HG02571 (cell line): ENCODE data around the gene RNFT2.
"Not testable (repeated sequence)": the region's sequence is repeated elsewhere in the genome, so short reads cannot be mapped to it uniquely, and the experiment has no call there.

Source experiments
- ATAC-seq: cut with Tn5 transposase; IDR thresholded peaks from one replicate; pipeline ENCODE4 v1.9.1; 2021; ENCODE audit warnings: mild to moderate bottlenecking, moderate library complexity; ENCODE audit not compliant: unreplicated experiment

The RNFT2 gene

GRCh38 chr12:116790066-116790465, 52.0 kb downstream of the RNFT2 start:
- no peak for ATAC-seq

- no peak for ATAC-seq
Observed at GRCh38 chr12:116792403-116792802, 54.3 kb downstream of the RNFT2 start.

GRCh38 chr12:116794725-116795124, 56.6 kb downstream of the RNFT2 start:
- no peak for ATAC-seq

GRCh38 chr12:116797885-116798284, 59.8 kb downstream of the RNFT2 start:
- ATAC-seq, result no peak

- ATAC-seq, result no peak
Observed at GRCh38 chr12:116798719-116799118, 60.6 kb downstream of the RNFT2 start.

- ATAC-seq, result no peak
Observed at GRCh38 chr12:116799955-116800354, 61.8 kb downstream of the RNFT2 start.

GRCh38 chr12:116800918-116801317, 62.8 kb downstream of the RNFT2 start:
- ATAC-seq, result no peak

GRCh38 chr12:116802018-116802417, 63.9 kb downstream of the RNFT2 start:
- ATAC-seq, result no peak

- no peak for ATAC-seq
Observed at GRCh38 chr12:116803013-116803736, 65.1 kb downstream of the RNFT2 start.

GRCh38 chr12:116804051-116804450, 65.9 kb downstream of the RNFT2 start:
- no peak for ATAC-seq

GRCh38 chr12:116806845-116807440, 68.8 kb downstream of the RNFT2 start:
- ATAC-seq, result no peak

GRCh38 chr12:116807546-116807945, 69.4 kb downstream of the RNFT2 start:
- no peak for ATAC-seq

- ATAC-seq, result no peak
Observed at GRCh38 chr12:116808113-116809105, 70.3 kb downstream of the RNFT2 start.

- ATAC-seq, result no peak
Observed at GRCh38 chr12:116812238-116812637, 74.1 kb downstream of the RNFT2 start.

- ATAC-seq, result no peak
Observed at GRCh38 chr12:116813271-116814041, 75.3 kb downstream of the RNFT2 start.

GRCh38 chr12:116814766-116815165, 76.7 kb downstream of the RNFT2 start:
- not testable (repeated sequence) for ATAC-seq

- ATAC-seq, result peak; percentile 4
Observed at GRCh38 chr12:116818341-116818856, 80.3 kb downstream of the RNFT2 start.

GRCh38 chr12:116818948-116819832, 81.1 kb downstream of the RNFT2 start:
- peak; percentile 75 for ATAC-seq

GRCh38 chr12:116820064-116820656, 82.0 kb downstream of the RNFT2 start:
- ATAC-seq, result no peak
